Vagina (tissue), 2 donors: Measurements from ENCODE around the gene AQP6.

Experiments
- CTCF ChIP-seq, 3 experiments: fragments of 450-650 bp in 2 of 3; fragments of 200-600 bp in 1 of 3; sonication (generic) in 1 of 3; IDR thresholded peaks; one replicate each; pipeline ENCODE4 v1.5.1; 2017 to 2019; ENCODE audit warnings: antibody characterized with exemption in 3 of 3, mild to moderate bottlenecking in 2 of 3, moderate library complexity in 2 of 3
- POLR2A ChIP-seq, 2 donors: fragments of 450-650 bp; IDR thresholded peaks; one replicate each; pipeline ENCODE4 v1.6.1; 2017; ENCODE audit warnings: antibody characterized with exemption in 2 of 2, mild to moderate bottlenecking in 2 of 2, moderate library complexity in 2 of 2
- POLR2AphosphoS5 ChIP-seq, 2 donors: sonication (generic); formaldehyde crosslinking; IDR thresholded peaks; one replicate each; pipeline ENCODE4 v1.9.0; 2017; ENCODE audit warnings: antibody characterized with exemption in 2 of 2, mild to moderate bottlenecking in 2 of 2, low read depth in 1 of 2; ENCODE audit not compliant: insufficient read depth in 1 of 2

- TF ChIP-seq POLR2A (IDR thresholded peaks at IDR 0.05) (no peak), CTCF (IDR thresholded peaks at IDR 0.05) (no peak), POLR2AphosphoS5 (IDR thresholded peaks at IDR 0.05; ENCODE audit: insufficient read depth in 1 of 2, low read depth in 1 of 2) (no peak)
These were observed 4.9 kb upstream of the AQP6 start for GRCh38 chr12:49967777-49968250.
